OCI-LY1 (cell line): ENCODE data around the gene CAMTA1.

ENCODE experiments used
- H2AFZ ChIP-seq: fragments of 200-600 bp; sonication (generic), shearing (Covaris generic); 2 replicates; pipeline ENCODE4 v1.6.0; 2014; ENCODE audit warnings: antibody characterized with exemption, mild to moderate bottlenecking, low read length
- H3F3A ChIP-seq: fragments of 200-600 bp; sonication (generic), shearing (Covaris generic); 2 replicates; pipeline ENCODE4 v1.6.0; 2014; ENCODE audit warnings: mild to moderate bottlenecking, antibody characterized with exemption, low read length, moderate library complexity; ENCODE audit not compliant: insufficient read depth
- H3K27ac ChIP-seq: fragments of 200-600 bp; sonication (generic); 2 replicates; pipeline ENCODE4 v1.5.1; 2014; ENCODE audit warnings: low read length, mixed run types, mild to moderate bottlenecking, low read depth; ENCODE audit not compliant: poor library complexity, severe bottlenecking
- H3K27me3 ChIP-seq: fragments of 200-600 bp; sonication (generic); 2 replicates; pipeline ENCODE4 v1.6.0; 2014; ENCODE audit warnings: antibody characterized with exemption, mild to moderate bottlenecking, low read length, moderate library complexity; ENCODE audit not compliant: insufficient read depth
- H3K36me3 ChIP-seq: fragments of 200-600 bp; sonication (generic); 2 replicates; pipeline ENCODE4 v1.6.1; 2014; ENCODE audit warnings: mild to moderate bottlenecking, antibody characterized with exemption, low read length, moderate library complexity, mixed read lengths; ENCODE audit not compliant: insufficient read depth
- H3K4me1 ChIP-seq: fragments of 200-600 bp; sonication (generic); 2 replicates; pipeline ENCODE4 v1.5.1; 2014; ENCODE audit warnings: mild to moderate bottlenecking, low read length, moderate library complexity; ENCODE audit not compliant: insufficient read depth, severe bottlenecking
- H3K4me2 ChIP-seq: fragments of 200-600 bp; sonication (generic), shearing (Covaris generic); 2 replicates; pipeline ENCODE4 v1.6.1; 2014; ENCODE audit warnings: low read length
- H3K4me3 ChIP-seq: fragments of 200-600 bp; sonication (generic); 2 replicates; pipeline ENCODE4 v1.5.1; 2014; ENCODE audit warnings: low read length, low read depth, mild to moderate bottlenecking, mixed read lengths; ENCODE audit not compliant: poor library complexity, severe bottlenecking
- H3K79me2 ChIP-seq: fragments of 200-600 bp; shearing (Covaris generic); 2 replicates; pipeline ENCODE4 v1.6.1; 2016; ENCODE audit warnings: mixed run types, low read length, mixed read lengths; ENCODE audit not compliant: insufficient read depth
- H3K9ac ChIP-seq: fragments of 200-600 bp; sonication (generic), shearing (Covaris generic); 2 replicates; pipeline ENCODE4 v1.6.1; 2014; ENCODE audit warnings: mild to moderate bottlenecking, low read length, mixed read lengths
- H3K9me2 ChIP-seq: fragments of 200-600 bp; sonication (generic), shearing (Covaris generic); 2 replicates; pipeline ENCODE4 v1.6.1; 2014; ENCODE audit warnings: low read depth, mild to moderate bottlenecking, low read length, mixed read lengths
- H3K9me3 ChIP-seq: fragments of 200-600 bp; shearing (Covaris generic); 2 replicates; pipeline ENCODE4 v1.6.1; 2014; ENCODE audit warnings: low read length, mixed read lengths
- H4K20me1 ChIP-seq: fragments of 200-600 bp; sonication (generic), shearing (Covaris generic); 2 replicates; pipeline ENCODE4 v1.6.0; 2016; ENCODE audit warnings: mild to moderate bottlenecking, low read length; ENCODE audit not compliant: insufficient read depth
- CTCF ChIP-seq: fragments of 200-600 bp; sonication (generic), shearing (Covaris generic); IDR thresholded peaks from 2 replicates; pipeline ENCODE4 v1.5.1; 2017; ENCODE audit warnings: mild to moderate bottlenecking, antibody characterized with exemption, low read length, moderate library complexity, mixed read lengths
- EZH2 ChIP-seq: fragments of 200-600 bp; sonication (generic), shearing (Covaris generic); IDR thresholded peaks from 2 replicates; pipeline ENCODE4 v1.8.0; 2017; ENCODE audit warnings: borderline replicate concordance, mixed run types, mild to moderate bottlenecking, antibody characterized with exemption, low read length, moderate library complexity, mixed read lengths

CAMTA1 gene

GRCh38 chr1:7513081-7513480 lies 727.8 kb downstream of the CAMTA1 start:
- Histone ChIP-seq H3K4me1 (no peaks in the 10 kb centered on the region), H3K9me2 (no peaks in the 10 kb centered on the region), H3K4me3 (no peak overlapping the region), H3K27ac (no peak overlapping the region), H3F3A (no peaks in the 10 kb centered on the region), H3K36me3 (no peaks in the 10 kb centered on the region), H4K20me1 (no peaks in the 10 kb centered on the region), H3K9me3 (no peaks in the 10 kb centered on the region), H3K79me2 (no peaks in the 10 kb centered on the region), H2AFZ (no peak overlapping the region), H3K27me3 (no peaks in the 10 kb centered on the region; the same call in 1 of the 2 replicates), H3K4me2 (no peak overlapping the region), H3K9ac (no peak overlapping the region)
- no peak for TF ChIP-seq CTCF
- TF ChIP-seq EZH2, result no peak

GRCh38 chr1:7515175-7515574 lies 729.9 kb downstream of the CAMTA1 start:
- no peak overlapping the region for H3K4me3 ChIP-seq
- no peaks in the 10 kb centered on the region for H3K9me3 ChIP-seq
- TF ChIP-seq EZH2, result no peak
- no peak for TF ChIP-seq CTCF
- H3K79me2 ChIP-seq, result no peaks in the 10 kb centered on the region
- H3K27ac ChIP-seq, result no peak overlapping the region
- no peaks in the 10 kb centered on the region for H3K4me1 ChIP-seq
- H3K9me2 ChIP-seq, result no peaks in the 10 kb centered on the region
- H3K4me2 ChIP-seq, result no peak overlapping the region
- no peaks in the 10 kb centered on the region for H4K20me1 ChIP-seq
- H3K9ac ChIP-seq, result no peak overlapping the region
- no peaks in the 10 kb centered on the region; the same call in 1 of the 2 replicates for H3K27me3 ChIP-seq
- H3K36me3 ChIP-seq, result no peaks in the 10 kb centered on the region
- H3F3A ChIP-seq, result no peaks in the 10 kb centered on the region
- no peak overlapping the region for H2AFZ ChIP-seq

- Histone ChIP-seq H3K4me2 (no peak overlapping the region), H2AFZ (no peak overlapping the region), H3K36me3 (no peaks in the 10 kb centered on the region), H3K27me3 (no peaks in the 10 kb centered on the region; the same call in 1 of the 2 replicates), H3K9me2 (no peaks in the 10 kb centered on the region), H3K9ac (no peak overlapping the region), H3K4me1 (no peaks in the 10 kb centered on the region), H3F3A (no peaks in the 10 kb centered on the region), H4K20me1 (no peaks in the 10 kb centered on the region), H3K79me2 (no peaks in the 10 kb centered on the region), H3K4me3 (no peak overlapping the region), H3K27ac (no peak overlapping the region), H3K9me3 (no peaks in the 10 kb centered on the region)
- TF ChIP-seq CTCF, result no peak
- TF ChIP-seq EZH2, result no peak
These were observed 730.6 kb downstream of the CAMTA1 start for GRCh38 chr1:7515904-7516303.
